Measurements from ENCODE around the gene EFNA5.

- TF ChIP-seq CTCF (conservative IDR thresholded peaks at IDR 0.05; ENCODE audit: low read depth in 2 of 2): no peak
- no peak for TF ChIP-seq EZH2phosphoT487 (IDR thresholded peaks at IDR 0.05; ENCODE audit: unreplicated experiment)
Observed at GRCh38 chr5:107485184-107485583, 185.6 kb downstream of the EFNA5 start.
